DND-41 (cell line): ENCODE data around the gene SEZ6L2.

ENCODE experiments used
- EZH2 ChIP-seq: IDR thresholded peaks from 3 replicates; pipeline ENCODE4 v1.6.1; 2012; ENCODE audit warnings: borderline replicate concordance, low read depth, mild to moderate bottlenecking, moderate library complexity, low read length, inconsistent platforms; ENCODE audit not compliant: severe bottlenecking
- TF ChIP-seq, protein P1 (sequence below): IDR thresholded peaks from 2 replicates; pipeline ENCODE4 v1.5.1; 2012; ENCODE audit warnings: borderline replicate concordance, low read length, moderate library complexity, mild to moderate bottlenecking; ENCODE audit not compliant: poor library complexity, severe bottlenecking; ENCODE audit errors: extremely low read depth

DNA sequence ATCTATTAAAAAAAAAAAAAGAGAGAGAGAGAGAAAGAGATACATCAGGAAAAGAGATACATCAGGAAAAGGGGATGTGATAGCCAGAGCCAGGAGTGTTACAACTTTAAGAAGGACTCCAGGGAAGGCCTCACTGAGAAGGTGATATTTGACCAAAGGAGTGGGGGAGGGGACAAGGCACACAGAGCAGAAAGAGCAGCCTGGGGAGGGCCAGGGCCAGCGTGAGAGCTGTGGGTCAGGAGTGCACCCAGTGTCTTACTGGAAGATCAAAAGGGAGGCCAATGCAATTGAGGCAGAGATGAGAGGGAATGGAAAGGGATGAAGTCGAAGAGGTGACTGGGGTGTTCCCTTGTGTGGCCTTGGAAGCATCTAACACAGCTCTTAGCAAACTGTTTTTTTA, 8.6 kb upstream of the SEZ6L2 start:
- TF ChIP-seq, protein P1, sequence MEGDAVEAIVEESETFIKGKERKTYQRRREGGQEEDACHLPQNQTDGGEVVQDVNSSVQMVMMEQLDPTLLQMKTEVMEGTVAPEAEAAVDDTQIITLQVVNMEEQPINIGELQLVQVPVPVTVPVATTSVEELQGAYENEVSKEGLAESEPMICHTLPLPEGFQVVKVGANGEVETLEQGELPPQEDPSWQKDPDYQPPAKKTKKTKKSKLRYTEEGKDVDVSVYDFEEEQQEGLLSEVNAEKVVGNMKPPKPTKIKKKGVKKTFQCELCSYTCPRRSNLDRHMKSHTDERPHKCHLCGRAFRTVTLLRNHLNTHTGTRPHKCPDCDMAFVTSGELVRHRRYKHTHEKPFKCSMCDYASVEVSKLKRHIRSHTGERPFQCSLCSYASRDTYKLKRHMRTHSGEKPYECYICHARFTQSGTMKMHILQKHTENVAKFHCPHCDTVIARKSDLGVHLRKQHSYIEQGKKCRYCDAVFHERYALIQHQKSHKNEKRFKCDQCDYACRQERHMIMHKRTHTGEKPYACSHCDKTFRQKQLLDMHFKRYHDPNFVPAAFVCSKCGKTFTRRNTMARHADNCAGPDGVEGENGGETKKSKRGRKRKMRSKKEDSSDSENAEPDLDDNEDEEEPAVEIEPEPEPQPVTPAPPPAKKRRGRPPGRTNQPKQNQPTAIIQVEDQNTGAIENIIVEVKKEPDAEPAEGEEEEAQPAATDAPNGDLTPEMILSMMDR = no peak
- TF ChIP-seq EZH2 = no peak
